Measurements from ENCODE around the gene MAN2B1. TPM values are rescaled to one million over a fixed set of nuclear protein-coding genes. Genes with fewer than 3 reads are reported as not detected.

Gene MAN2B1
- total RNA-seq, 2 experiments from 2014 or later: 127 to 135 TPM

- H3K36me3 Mint-ChIP-seq (ENCODE audit: low read depth): peaks cover 32% of the 10 kb centered on the region
- CTCF ChIA-PET: interaction anchor here (1.4 kb wide), 1 partner anchor 22 kb away, joined by 5 read pairs; no protein-coding TSS in a partner anchor
These were observed 48.9 kb downstream of the MAN2B1 start for GRCh38 chr19:12617646-12618045.

DNA sequence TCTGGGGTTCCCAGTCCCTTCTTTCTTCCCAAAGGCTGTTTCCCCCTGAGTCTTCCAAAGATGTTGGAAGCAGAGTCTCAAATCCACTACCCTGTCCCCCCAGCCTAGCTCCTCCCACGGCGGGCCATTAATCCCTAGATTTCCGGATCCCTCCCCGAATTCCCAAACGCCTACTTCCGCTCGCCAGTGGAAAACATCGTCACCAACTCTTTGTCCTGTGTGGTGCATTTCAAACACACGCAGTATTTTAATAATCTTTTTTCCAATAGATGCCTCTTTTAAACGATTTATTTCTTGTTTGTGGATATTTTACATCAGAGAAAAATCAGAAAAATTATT is 55.2 kb downstream of the MAN2B1 start:
- ATAC-seq: no peak
- POLR2A ChIA-PET: interaction anchor here (0.6 to 1.4 kb wide), 4 partner anchors 8 to 57 kb away, joined by 3 to 4 read pairs (median 4); a partner anchor contains a TSS
- DNase-seq: no peak
- CTCF ChIA-PET: interaction anchor here (0.9 to 1.9 kb wide), 3 partner anchors 29 to 60 kb away, joined by 5 read pairs; no protein-coding TSS in a partner anchor
- H3K27ac Mint-ChIP-seq: peak overlapping the region; percentile 99
- no peaks in the 10 kb centered on the region for H3K9me3 Mint-ChIP-seq
- no peaks in the 10 kb centered on the region for H3K27me3 Mint-ChIP-seq
- H3K4me1 Mint-ChIP-seq (ENCODE audit: low read depth): peaks cover 34% of the 10 kb centered on the region
- intact Hi-C loops (cut with micrococcal nuclease): loop anchor here (10.0 kb wide), 1 partner anchor 53 kb away; the partner anchor contains the start of genes MAN2B1 and WDR83
- H3K4me3 Mint-ChIP-seq: peak overlapping the region; percentile 94
- peaks cover 24% of the 10 kb centered on the region for H3K36me3 Mint-ChIP-seq (ENCODE audit: low read depth)
- TF ChIP-seq, protein P1, sequence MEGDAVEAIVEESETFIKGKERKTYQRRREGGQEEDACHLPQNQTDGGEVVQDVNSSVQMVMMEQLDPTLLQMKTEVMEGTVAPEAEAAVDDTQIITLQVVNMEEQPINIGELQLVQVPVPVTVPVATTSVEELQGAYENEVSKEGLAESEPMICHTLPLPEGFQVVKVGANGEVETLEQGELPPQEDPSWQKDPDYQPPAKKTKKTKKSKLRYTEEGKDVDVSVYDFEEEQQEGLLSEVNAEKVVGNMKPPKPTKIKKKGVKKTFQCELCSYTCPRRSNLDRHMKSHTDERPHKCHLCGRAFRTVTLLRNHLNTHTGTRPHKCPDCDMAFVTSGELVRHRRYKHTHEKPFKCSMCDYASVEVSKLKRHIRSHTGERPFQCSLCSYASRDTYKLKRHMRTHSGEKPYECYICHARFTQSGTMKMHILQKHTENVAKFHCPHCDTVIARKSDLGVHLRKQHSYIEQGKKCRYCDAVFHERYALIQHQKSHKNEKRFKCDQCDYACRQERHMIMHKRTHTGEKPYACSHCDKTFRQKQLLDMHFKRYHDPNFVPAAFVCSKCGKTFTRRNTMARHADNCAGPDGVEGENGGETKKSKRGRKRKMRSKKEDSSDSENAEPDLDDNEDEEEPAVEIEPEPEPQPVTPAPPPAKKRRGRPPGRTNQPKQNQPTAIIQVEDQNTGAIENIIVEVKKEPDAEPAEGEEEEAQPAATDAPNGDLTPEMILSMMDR (IDR thresholded peaks at IDR 0.05): no peak

More at GRCh38 chr19:12617646-12618045, 48.9 kb downstream of the MAN2B1 start:
- POLR2A ChIA-PET: no interaction called here
- peaks cover 30% of the 10 kb centered on the region for H3K4me1 Mint-ChIP-seq (ENCODE audit: low read depth)
- TF ChIP-seq, protein P1 (IDR thresholded peaks at IDR 0.05): no peak
- no peaks in the 10 kb centered on the region for H3K27me3 Mint-ChIP-seq
- no peak overlapping the region for H3K27ac Mint-ChIP-seq
- no peaks in the 10 kb centered on the region for H3K9me3 Mint-ChIP-seq
- intact Hi-C loops (cut with micrococcal nuclease): loop anchor here (10.0 kb wide), 1 partner anchor 47 kb away; the partner anchor contains the start of genes MAN2B1 and WDR83
- ATAC-seq: no peak
- DNase-seq: no peak
- no peak overlapping the region for H3K4me3 Mint-ChIP-seq

DNA sequence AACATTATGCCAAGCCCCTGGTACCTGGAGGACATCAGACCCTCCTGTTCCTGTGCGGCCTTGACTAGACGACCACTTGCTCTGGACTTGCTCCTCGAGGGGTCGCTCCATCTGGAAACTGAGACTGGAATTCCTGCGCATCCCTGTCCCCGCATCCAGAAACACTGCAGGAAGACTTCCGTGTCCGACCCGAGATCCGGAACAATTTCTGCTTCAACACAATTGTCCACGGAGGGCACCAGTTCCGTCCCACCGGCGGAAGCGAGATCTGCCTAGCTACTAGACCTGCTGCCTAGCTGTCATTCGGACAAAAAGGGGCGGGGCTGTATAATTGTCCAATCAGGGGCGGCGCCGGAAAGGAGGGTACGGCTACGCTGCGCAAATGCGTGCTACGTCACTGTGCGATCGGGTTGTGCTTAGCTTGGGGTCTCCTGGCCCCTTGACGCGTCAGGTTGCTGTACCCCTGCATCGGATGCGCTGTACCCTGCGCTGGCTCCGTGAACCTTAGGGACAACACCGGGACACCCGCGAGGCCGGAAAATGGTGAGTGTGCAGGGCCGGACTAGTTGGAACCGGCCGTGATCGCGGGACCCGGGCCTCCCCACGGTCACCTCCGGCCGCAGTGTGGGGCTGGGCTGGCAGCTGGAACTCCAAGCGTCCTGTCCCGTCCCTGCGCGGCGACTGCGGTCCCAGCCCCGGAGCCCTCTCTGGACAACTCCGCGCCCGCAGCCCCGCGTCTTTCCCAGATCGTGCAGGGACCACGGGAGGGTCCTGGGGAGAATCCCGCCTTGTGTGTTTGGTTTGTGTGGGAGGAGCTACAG is 55.8 kb downstream of the MAN2B1 start, which contains the start of the genes ZNF490 and ZNF791:
ZNF490 (minus strand) TSS at position 274 of the 821 bp plus-strand sequence; CDS start at position 141, 133 bp downstream.
ZNF791 (plus strand) TSS at position 381 of the 821 bp plus-strand sequence; CDS start at position 541, 160 bp downstream.
- no peaks in the 10 kb centered on the region for H3K27me3 Mint-ChIP-seq
- CTCF ChIA-PET: interaction anchor here (0.8 to 1.9 kb wide), 5 partner anchors 17 to 66 kb away, joined by 3 to 5 read pairs (median 5); no protein-coding TSS in a partner anchor
- H3K27ac Mint-ChIP-seq: peak within 1 kb of the TSS; percentile 99
- peak; percentile 94 for ATAC-seq
- POLR2A ChIA-PET: interaction anchor here (0.6 to 1.4 kb wide), 6 partner anchors 8 to 71 kb away, joined by 3 to 4 read pairs (median 3); partner anchors contain the start of genes DHPS, MAN2B1 and WDR83
- H3K4me1 Mint-ChIP-seq (ENCODE audit: low read depth): peaks cover 29% of the 10 kb centered on the region
- peak within 1 kb of the TSS; percentile 94 for H3K4me3 Mint-ChIP-seq
- TF ChIP-seq, protein P1 (IDR thresholded peaks at IDR 0.05): no peak
- no peaks in the 10 kb centered on the region for H3K9me3 Mint-ChIP-seq
- intact Hi-C loops (cut with micrococcal nuclease): loop anchor here (10.0 kb wide), 1 partner anchor 54 kb away; the partner anchor contains the start of genes MAN2B1 and WDR83
- peak; percentile 99 for DNase-seq
- H3K36me3 Mint-ChIP-seq (ENCODE audit: low read depth): peaks cover 18% of the 10 kb centered on the region

GRCh38 chr19:12607631-12608030 is 58.9 kb downstream of the MAN2B1 start:
- Mint-ChIP-seq H3K9me3 (no peaks in the 10 kb centered on the region), H3K36me3 (ENCODE audit: low read depth) (peaks cover 2% of the 10 kb centered on the region), H3K4me3 (no peak overlapping the region), H3K4me1 (ENCODE audit: low read depth) (peaks cover 24% of the 10 kb centered on the region), H3K27ac (no peak overlapping the region), H3K27me3 (no peaks in the 10 kb centered on the region)
- TF ChIP-seq, protein P1 (IDR thresholded peaks at IDR 0.05): no peak
- ChIA-PET CTCF (interaction anchor here (0.8 to 1.3 kb wide), 2 partner anchors 65 to 358 kb away, joined by 3 to 4 read pairs; no protein-coding TSS in a partner anchor), POLR2A (interaction anchor here (1.2 kb wide), 2 partner anchors 32 to 64 kb away, joined by 3 to 4 read pairs; no protein-coding TSS in a partner anchor)
- intact Hi-C loops (cut with micrococcal nuclease): no loop called here
- DNase-seq (no peak), ATAC-seq (no peak)

Measured in activated CD8-positive, alpha-beta T cell treated with anti-CD3 and anti-CD28 coated beads for 36 hours (primary cell).